PC-9 (cell line): ENCODE measurements around the gene PEX7. TPM values are rescaled to one million over a fixed set of nuclear protein-coding genes. Genes with fewer than 3 reads are reported as not detected.
"Not testable (repeated sequence)": the region's sequence is repeated elsewhere in the genome, so short reads cannot be mapped to it uniquely, and the experiment has no call there.

ENCODE experiments used
- BruUV-seq: library from RNA; stranded (reverse); fragments of 400-500 nt; replicated peaks from 2 replicates; lab custom pipeline; 2021; lab: Mats Ljungman, UMichigan
- CTCF ChIA-PET: fragments of 300-600 bp; sonication (Branson Sonifier 250); formaldehyde crosslinking; loops from one replicate; lab custom pipeline; 2022; ENCODE audit warnings: antibody characterized with exemption; lab: Charles Lee
- POLR2A ChIA-PET: fragments of 300-600 bp; sonication (Branson Sonifier 250); formaldehyde crosslinking; loops from one replicate; lab custom pipeline; 2022; ENCODE audit warnings: antibody characterized with exemption; ENCODE audit not compliant: unreplicated experiment; lab: Charles Lee
- DNase-seq, 2 experiments: peaks; one replicate each; pipeline versions ENCODE4 v3.0.0 to v3.0.0-alpha.2; 2015 to 2022; ENCODE audit warnings: mixed read lengths in 1 of 2
- H2AFZ ChIP-seq: fragments of 200-600 bp; sonication (generic); 2 replicates; pipeline ENCODE4 v1.8.1; 2017; ENCODE audit warnings: antibody characterized with exemption
- H3F3A ChIP-seq: fragments of 200-600 bp; sonication (generic); 2 replicates; pipeline ENCODE4 v1.8.1; 2017; ENCODE audit warnings: antibody characterized with exemption, mild to moderate bottlenecking, low read depth; ENCODE audit not compliant: insufficient read depth
- H3K27ac ChIP-seq: fragments of 200-600 bp; sonication (generic); 2 replicates; pipeline ENCODE4 v1.6.1; 2016; ENCODE audit warnings: mixed run types
- H3K27me3 ChIP-seq: fragments of 200-600 bp; sonication (generic); 2 replicates; pipeline ENCODE4 v1.6.1; 2016; ENCODE audit warnings: low read depth, mixed run types; ENCODE audit not compliant: insufficient read depth
- H3K36me3 ChIP-seq: fragments of 200-600 bp; sonication (generic); 2 replicates; pipeline ENCODE4 v1.6.1; 2016; ENCODE audit warnings: low read depth, mixed run types
- H3K4me1 ChIP-seq: fragments of 200-600 bp; sonication (generic); replicated peaks from 2 replicates; pipeline ENCODE4 v1.6.1; 2016; ENCODE audit warnings: mixed run types; ENCODE audit not compliant: insufficient read depth
- H3K4me2 ChIP-seq: fragments of 200-600 bp; sonication (generic); 2 replicates; pipeline ENCODE4 v1.6.1; 2017; ENCODE audit warnings: mixed run types
- H3K4me3 ChIP-seq: fragments of 200-600 bp; sonication (generic); 2 replicates; pipeline ENCODE4 v1.6.1; 2016; ENCODE audit warnings: mixed run types
- H3K79me2 ChIP-seq: fragments of 200-600 bp; sonication (generic); 2 replicates; pipeline ENCODE4 v1.6.1; 2017; ENCODE audit warnings: low read depth, mixed run types
- H3K9me2 ChIP-seq: fragments of 200-600 bp; sonication (generic); 2 replicates; pipeline ENCODE4 v1.8.1; 2017; ENCODE audit warnings: mild to moderate bottlenecking; ENCODE audit not compliant: insufficient read depth
- H3K9me3 ChIP-seq: fragments of 200-600 bp; sonication (generic); 2 replicates; pipeline ENCODE4 v1.8.1; 2016; ENCODE audit warnings: low read depth; ENCODE audit not compliant: insufficient read depth
- H4K20me1 ChIP-seq: fragments of 200-600 bp; sonication (generic); 2 replicates; pipeline ENCODE4 v1.8.1; 2017; ENCODE audit not compliant: insufficient read depth
- CTCF ChIP-seq: fragments of 200-600 bp; sonication (generic); conservative IDR thresholded peaks from 2 replicates; pipeline ENCODE4 v1.6.1; 2017; ENCODE audit warnings: mixed run types, antibody characterized with exemption, mild to moderate bottlenecking, moderate library complexity
- EZH2 ChIP-seq: fragments of 200-600 bp; sonication (generic); IDR thresholded peaks from 2 replicates; pipeline ENCODE4 v1.8.0; 2017; ENCODE audit warnings: antibody characterized with exemption, low read depth
- intact Hi-C: fragments of 100-400 bp; cut with micrococcal nuclease; formaldehyde crosslinking; loops from one replicate; pipeline ENCODE4 v1.10.0; 2022; ENCODE audit not compliant: unreplicated experiment
- total RNA-seq: library from RNA; stranded (reverse); gene quantifications from 2 replicates; pipeline ENCODE4 v1.2.3, GENCODE V29; 2021

Gene PEX7
- total RNA-seq, 1 experiment from 2014 or later: 5.6 TPM

DNA sequence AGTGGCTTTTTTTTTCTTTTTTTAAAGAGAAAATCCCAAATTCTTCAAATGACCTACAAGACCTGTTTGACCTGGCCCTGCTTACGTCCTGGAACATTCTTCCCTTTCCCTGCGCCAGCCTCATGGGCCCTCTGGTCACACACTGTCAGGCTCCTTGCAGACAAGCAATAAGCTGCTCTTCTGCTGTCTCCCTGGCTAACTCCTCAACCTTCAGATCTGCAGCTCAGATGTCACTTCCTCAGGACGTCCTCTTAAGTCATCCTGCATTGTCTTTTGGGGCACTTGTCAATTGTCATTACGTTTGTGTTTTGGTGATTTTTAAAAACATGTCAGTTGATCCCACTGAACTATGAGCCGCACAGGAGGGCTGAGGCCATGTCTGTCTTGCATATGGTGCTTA, 70.8 kb downstream of the PEX7 start:
- H4K20me1 ChIP-seq: no peaks in the 10 kb centered on the region
- H3K9me2 ChIP-seq: no peaks in the 10 kb centered on the region
- H3K36me3 ChIP-seq: 0 out of 2 replicates have a peak, but pooled peaks cover 2% of the 10 kb centered on the region
- no peak overlapping the region for H2AFZ ChIP-seq
- no peaks in the 10 kb centered on the region for H3K4me1 ChIP-seq
- POLR2A ChIA-PET: no interaction called here
- intact Hi-C loops: no loop called here
- no peak overlapping the region for H3K27ac ChIP-seq
- DNase-seq: no peak
- no peak overlapping the region for H3K4me2 ChIP-seq
- TF ChIP-seq CTCF: no peak
- no peak for TF ChIP-seq EZH2
- H3F3A ChIP-seq: no peaks in the 10 kb centered on the region; the same call in 1 of the 2 replicates
- no peaks in the 10 kb centered on the region for H3K9me3 ChIP-seq
- no peaks in the 10 kb centered on the region for H3K27me3 ChIP-seq
- CTCF ChIA-PET: no interaction called here
- no peak overlapping the region for H3K4me3 ChIP-seq
- H3K79me2 ChIP-seq: no peaks in the 10 kb centered on the region
- no TSS peak for BruUV-seq

GRCh38 chr6:136895901-136896300, 73.5 kb downstream of the PEX7 start:
- peaks cover 17% of the 10 kb centered on the region; the same call in 1 of the 2 replicates for H3K36me3 ChIP-seq
- intact Hi-C loops: no loop called here
- no peak overlapping the region for H3K27ac ChIP-seq
- DNase-seq: no peak
- H3K4me1 ChIP-seq: no peaks in the 10 kb centered on the region
- TF ChIP-seq EZH2: no peak
- no peak for TF ChIP-seq CTCF
- H4K20me1 ChIP-seq: no peaks in the 10 kb centered on the region
- H3K27me3 ChIP-seq: no peaks in the 10 kb centered on the region
- H3K4me2 ChIP-seq: no peak overlapping the region
- H3K4me3 ChIP-seq: no peak overlapping the region
- no peak overlapping the region for H2AFZ ChIP-seq
- H3F3A ChIP-seq: no peaks in the 10 kb centered on the region; the same call in 1 of the 2 replicates
- H3K79me2 ChIP-seq: no peaks in the 10 kb centered on the region
- no peaks in the 10 kb centered on the region for H3K9me3 ChIP-seq
- BruUV-seq: no TSS peak
- peaks cover 5% of the 10 kb centered on the region; the same call in 1 of the 2 replicates for H3K9me2 ChIP-seq
- POLR2A ChIA-PET: no interaction called here
- CTCF ChIA-PET: no interaction called here

- no peak overlapping the region for H2AFZ ChIP-seq
- POLR2A ChIA-PET: no interaction called here
- no peaks in the 10 kb centered on the region for H3K9me3 ChIP-seq
- DNase-seq: no peak
- no peaks in the 10 kb centered on the region for H4K20me1 ChIP-seq
- H3K4me2 ChIP-seq: no peak overlapping the region
- no peak overlapping the region for H3K4me3 ChIP-seq
- intact Hi-C loops: no loop called here
- peaks cover 5% of the 10 kb centered on the region; the same call in 1 of the 2 replicates for H3K9me2 ChIP-seq
- no peaks in the 10 kb centered on the region for H3K27me3 ChIP-seq
- TF ChIP-seq EZH2: no peak
- no peaks in the 10 kb centered on the region for H3K4me1 ChIP-seq
- H3K27ac ChIP-seq: no peak overlapping the region
- peaks cover 17% of the 10 kb centered on the region; the same call in 1 of the 2 replicates for H3K36me3 ChIP-seq
- CTCF ChIA-PET: no interaction called here
- no peaks in the 10 kb centered on the region for H3K79me2 ChIP-seq
- BruUV-seq: no TSS peak
- H3F3A ChIP-seq: no peaks in the 10 kb centered on the region
Measured at GRCh38 chr6:136897071-136897470, 74.7 kb downstream of the PEX7 start.

DNA sequence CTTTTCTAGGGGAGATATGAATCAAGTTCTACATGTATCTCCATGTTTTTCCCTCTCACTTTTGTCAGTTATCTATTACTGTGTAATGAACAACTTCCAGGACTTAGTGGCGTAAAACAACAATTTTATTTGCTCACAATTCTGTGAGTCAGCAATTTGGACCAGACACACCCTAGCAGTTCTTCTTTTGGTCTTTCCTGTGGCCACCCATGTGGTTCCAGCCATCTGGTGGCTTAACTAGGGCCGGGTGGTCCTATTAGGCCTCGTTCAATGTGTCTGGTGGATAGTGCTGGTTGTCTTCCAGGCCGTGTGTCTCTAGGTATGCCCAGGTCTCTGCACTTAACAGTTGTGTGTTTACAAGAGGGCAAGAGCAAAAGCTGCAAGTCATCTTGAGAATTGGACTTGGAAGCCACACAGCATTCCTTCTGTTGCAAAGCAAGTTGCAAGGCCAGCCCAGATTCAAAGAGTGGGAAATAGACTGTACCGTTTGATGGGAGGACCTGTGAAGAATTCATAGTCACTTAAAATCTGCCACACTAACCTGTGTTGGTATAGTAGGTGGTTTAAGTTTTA, 78.9 kb downstream of the PEX7 start:
- Histone ChIP-seq H3K9me3 (no peaks in the 10 kb centered on the region), H3K36me3 (peaks cover 17% of the 10 kb centered on the region; the same call in 1 of the 2 replicates), H4K20me1 (no peaks in the 10 kb centered on the region), H2AFZ (no peak overlapping the region), H3K4me3 (no peak overlapping the region), H3F3A (no peaks in the 10 kb centered on the region), H3K79me2 (no peaks in the 10 kb centered on the region), H3K4me2 (no peak overlapping the region), H3K9me2 (peaks cover 5% of the 10 kb centered on the region), H3K27ac (no peak overlapping the region), H3K27me3 (no peaks in the 10 kb centered on the region), H3K4me1 (no peaks in the 10 kb centered on the region)
- no peak for TF ChIP-seq EZH2
- TF ChIP-seq CTCF: no peak
- CTCF ChIA-PET: no interaction called here
- no peak for DNase-seq
- intact Hi-C loops: no loop called here
- POLR2A ChIA-PET: no interaction called here
- BruUV-seq: no TSS peak

DNA sequence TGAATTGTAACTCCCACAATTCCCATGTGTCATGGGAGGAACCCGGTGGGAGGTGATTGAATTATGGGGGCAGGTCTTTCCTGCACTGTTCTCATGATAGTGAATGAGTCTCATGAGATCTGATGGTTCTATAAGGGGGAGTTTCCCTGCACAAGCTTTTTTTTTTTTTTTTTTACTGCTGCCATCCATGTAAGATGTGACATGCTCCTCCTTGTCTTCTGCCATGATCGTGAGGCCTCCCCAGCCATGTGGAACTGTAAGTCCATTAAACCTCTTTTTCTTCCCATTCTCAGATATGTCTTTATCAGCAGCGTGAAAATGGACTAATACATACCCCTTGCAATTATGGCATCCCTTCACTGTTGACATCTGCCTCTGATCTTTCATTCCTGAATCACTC, 82.1 kb downstream of the PEX7 start:
- H3K79me2 ChIP-seq, H3F3A ChIP-seq, H3K27me3 ChIP-seq, H3K27ac ChIP-seq, DNase-seq, H3K4me3 ChIP-seq, POLR2A ChIA-PET, CTCF ChIA-PET, BruUV-seq, H3K4me2 ChIP-seq, H3K36me3 ChIP-seq, H3K9me2 ChIP-seq, H3K4me1 ChIP-seq, intact Hi-C loops, H4K20me1 ChIP-seq, H3K9me3 ChIP-seq, H2AFZ ChIP-seq: not testable (repeated sequence)
